ENCODE results near the gene IMP4. TPM values are rescaled to one million over a fixed set of nuclear protein-coding genes. Genes with fewer than 3 reads are reported as not detected.
A peak's percentile ranks its signal among the peaks of the same experiment; 100 is the strongest.

IMP4 gene
- total and polyA plus RNA-seq, 2 of the 13 experiments (the other 11 are each of a cell fraction or from before 2014, with no cell fraction given): 142 to 158 TPM

DNA sequence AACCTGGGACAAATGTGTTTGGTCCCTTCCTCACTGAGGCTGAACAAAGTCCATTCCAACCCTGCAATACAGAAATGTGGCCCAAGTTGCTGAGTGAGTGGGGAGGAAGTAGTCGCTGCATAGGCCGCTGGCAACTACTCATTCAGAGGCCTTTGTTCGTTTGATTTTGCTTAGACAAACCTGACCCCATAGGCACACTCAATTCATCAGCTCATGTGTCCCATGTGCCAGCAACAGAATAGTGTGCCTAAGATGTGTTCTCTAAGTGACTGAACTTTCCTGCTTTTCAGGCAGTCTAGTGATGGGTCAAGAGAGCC, 36.2 kb downstream of the IMP4 start:
- ChIA-PET POLR2A (no interaction called here), CTCF (ENCODE audit: low intra/inter-chr PET ratio, low total read pairs) (no interaction called here)
- intact Hi-C loops (cut with micrococcal nuclease; ENCODE audit: unreplicated experiment): no loop called here
- no peak overlapping the region for H2AFZ ChIP-seq (ENCODE audit: low read length)
- no peaks in the 10 kb centered on the region for H3K9me3 ChIP-seq (ENCODE audit: low read length)
- H3K27me3 ChIP-seq (ENCODE audit: control insufficient read depth in 1 of 2, insufficient read depth in 2 of 2, low read length in 2 of 2): peaks cover 4 to 27% of the 10 kb centered on the region in 2 experiments
- no peak for ATAC-seq
- no TSS peak for BruUV-seq (replicated peaks)
- no peaks in the 10 kb centered on the region for H3K36me3 ChIP-seq (replicated peaks in 1 of 2; ENCODE audit: control insufficient read depth in 1 of 2, insufficient read depth in 2 of 2, low read length in 2 of 2)
- in situ Hi-C loops (cut with HindIII; ENCODE audit: extremely low pct_ligation_motif_present, low pct_unique_long_range_greater_than_20kb): no loop called here
- no peak overlapping the region for H3K4me2 ChIP-seq (ENCODE audit: low read depth, low read length)
- H3K4me1 ChIP-seq (ENCODE audit: insufficient read depth, low read length): no peaks in the 10 kb centered on the region
- H4K20me1 ChIP-seq (ENCODE audit: insufficient read depth, low read length): no peaks in the 10 kb centered on the region
- H3K4me3 ChIP-seq (replicated peaks in 1 of 3; ENCODE audit: insufficient read depth in 1 of 3, low read depth in 2 of 3, low read length in 3 of 3): no peak overlapping the region
- H3K9ac ChIP-seq (ENCODE audit: insufficient read depth, low read depth, low read length): no peak overlapping the region
- H3K79me2 ChIP-seq (ENCODE audit: insufficient read depth, low read length): no peaks in the 10 kb centered on the region
- TF ChIP-seq ELK4 (CRISPR knock-in tag; IDR thresholded peaks at IDR 0.05; ENCODE audit: borderline replicate concordance): no peak
- no peak for TF ChIP-seq ZMYM3 (CRISPR knock-in tag; IDR thresholded peaks at IDR 0.05)
- no peak for TF ChIP-seq ZSCAN9 (CRISPR knock-in tag; IDR thresholded peaks at IDR 0.05; ENCODE audit: borderline replicate concordance)
- no peak for TF ChIP-seq CEBPG (CRISPR knock-in tag; IDR thresholded peaks at IDR 0.05)
- no peak for TF ChIP-seq SP2 (CRISPR knock-in tag; IDR thresholded peaks at IDR 0.05)
- 0 out of 2 replicates have a peak, but pooled peaks have one; percentile 4 for TF ChIP-seq SUZ12 (IDR thresholded peaks at IDR 0.05; ENCODE audit: low read depth, low read length)
- TF ChIP-seq RXRB (CRISPR knock-in tag; IDR thresholded peaks at IDR 0.05; ENCODE audit: borderline replicate concordance): no peak
- no peak for TF ChIP-seq NR2F1 (CRISPR knock-in tag; IDR thresholded peaks at IDR 0.05)
- TF ChIP-seq TCF12 (IDR thresholded peaks at IDR 0.05): no peak
- TF ChIP-seq TCF12 (CRISPR knock-in tag; IDR thresholded peaks at IDR 0.05): no peak
- no peak for TF ChIP-seq SRY (CRISPR knock-in tag; IDR thresholded peaks at IDR 0.05)
- 0 out of 2 replicates have a peak, but pooled peaks have one; percentile 12 for TF ChIP-seq HNF4A (CRISPR knock-in tag; IDR thresholded peaks at IDR 0.05)
- TF ChIP-seq MXI1 (IDR thresholded peaks at IDR 0.05; ENCODE audit: borderline replicate concordance, low read depth, low read length): no peak
- TF ChIP-seq, protein P1, sequence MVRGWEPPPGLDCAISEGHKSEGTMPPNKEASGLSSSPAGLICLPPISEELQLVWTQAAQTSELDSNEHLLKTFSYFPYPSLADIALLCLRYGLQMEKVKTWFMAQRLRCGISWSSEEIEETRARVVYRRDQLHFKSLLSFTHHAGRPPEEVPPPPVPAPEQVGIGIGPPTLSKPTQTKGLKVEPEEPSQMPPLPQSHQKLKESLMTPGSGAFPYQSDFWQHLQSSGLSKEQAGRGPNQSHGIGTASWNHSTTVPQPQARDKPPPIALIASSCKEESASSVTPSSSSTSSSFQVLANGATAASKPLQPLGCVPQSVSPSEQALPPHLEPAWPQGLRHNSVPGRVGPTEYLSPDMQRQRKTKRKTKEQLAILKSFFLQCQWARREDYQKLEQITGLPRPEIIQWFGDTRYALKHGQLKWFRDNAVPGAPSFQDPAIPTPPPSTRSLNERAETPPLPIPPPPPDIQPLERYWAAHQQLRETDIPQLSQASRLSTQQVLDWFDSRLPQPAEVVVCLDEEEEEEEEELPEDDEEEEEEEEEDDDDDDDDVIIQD (CRISPR knock-in tag; IDR thresholded peaks at IDR 0.05; ENCODE audit: low read depth): no peak
- FAIRE-seq: no peak
- DNase-seq (ENCODE audit: low spot score): no peak
- no peak overlapping the region for H3K27ac ChIP-seq (ENCODE audit: extremely low read length, insufficient read depth, low read length)
- 33% methylated on average over 3 of the region's 3 CpGs for WGBS (ENCODE audit: low lambda C conversion rate)
